LHCN-M2 (cell line): ENCODE data around the gene PPFIA2. TPM values are rescaled to one million over a fixed set of nuclear protein-coding genes. Genes with fewer than 3 reads are reported as not detected.

Source experiments
- DNase-seq: peaks from one replicate; pipeline ENCODE4 v3.0.0-alpha.2; 2012; ENCODE audit warnings: low read depth
- total RNA-seq: library from RNA; depleted of rRNA; stranded (reverse); fragments of >200 nt; gene quantifications from 2 replicates; pipeline ENCODE4 v1.2.3, GENCODE V29; 2014

PPFIA2 gene
- total RNA-seq, 1 experiment from 2014 or later = not detected

- DNase-seq = no peak
Measured at GRCh38 chr12:81274637-81275529, 484.3 kb downstream of the PPFIA2 start.

- no peak for DNase-seq
Measured at GRCh38 chr12:81270385-81270784, 488.8 kb downstream of the PPFIA2 start.

- peak; percentile 32 for DNase-seq
Measured at GRCh38 chr12:81263072-81263471, 496.1 kb downstream of the PPFIA2 start.

- peak; percentile 14 for DNase-seq
Measured at GRCh38 chr12:81261508-81262207, 497.5 kb downstream of the PPFIA2 start.

GRCh38 chr12:81259360-81259759 is 499.8 kb downstream of the PPFIA2 start:
- no peak for DNase-seq

GRCh38 chr12:81257947-81258551 is 501.1 kb downstream of the PPFIA2 start:
- peak; percentile 56 for DNase-seq

- DNase-seq = no peak
Measured at GRCh38 chr12:81255947-81256346, 503.2 kb downstream of the PPFIA2 start.

GRCh38 chr12:81255456-81255855 is 503.7 kb downstream of the PPFIA2 start:
- no peak for DNase-seq

- no peak for DNase-seq
Measured at GRCh38 chr12:81253360-81253759, 505.8 kb downstream of the PPFIA2 start.

- no peak for DNase-seq
Measured at GRCh38 chr12:81252228-81252627, 506.9 kb downstream of the PPFIA2 start.

- DNase-seq = no peak
Measured at GRCh38 chr12:81249976-81250375, 509.2 kb downstream of the PPFIA2 start.

- no peak for DNase-seq
Measured at GRCh38 chr12:81245907-81246570, 513.1 kb downstream of the PPFIA2 start.

GRCh38 chr12:81245458-81245857 is 513.7 kb downstream of the PPFIA2 start:
- DNase-seq = no peak

GRCh38 chr12:81231574-81232368 is 527.4 kb downstream of the PPFIA2 start:
- no peak for DNase-seq

GRCh38 chr12:81229759-81230158 is 529.4 kb downstream of the PPFIA2 start:
- no peak for DNase-seq

- DNase-seq = no peak
Measured at GRCh38 chr12:81224626-81225025, 534.5 kb downstream of the PPFIA2 start.

GRCh38 chr12:81222846-81223592 is 536.1 kb downstream of the PPFIA2 start:
- DNase-seq = no peak

GRCh38 chr12:81221681-81222080 is 537.5 kb downstream of the PPFIA2 start:
- no peak for DNase-seq

GRCh38 chr12:81216739-81217138 is 542.4 kb downstream of the PPFIA2 start:
- no peak for DNase-seq

GRCh38 chr12:81212996-81213696 is 546.0 kb downstream of the PPFIA2 start:
- no peak for DNase-seq
